GM13977 (cell line): ENCODE results near the gene PI16.

Experiments
- DNase-seq: peaks from one replicate; pipeline ENCODE4 v3.0.0; 2012; ENCODE audit warnings: low spot score
- CTCF ChIP-seq: IDR thresholded peaks from 2 replicates; pipeline ENCODE4 v1.5.1; 2012; ENCODE audit warnings: mild to moderate bottlenecking, control low read depth; ENCODE audit not compliant: insufficient read depth; ENCODE audit errors: extremely low read depth, missing control alignments
- in situ Hi-C: fragments of 300-500 bp; cut with MboI; formaldehyde crosslinking; loops from one replicate; pipeline ENCODE4 v1.12.0; 2022; ENCODE audit warnings: low sequenced_read_pairs, low pct_unique_long_range_greater_than_20kb, mixed read lengths, inconsistent platforms; ENCODE audit not compliant: unreplicated experiment

The PI16 gene

GRCh38 chr6:36967757-36968156 is 13.2 kb downstream of the PI16 start:
- in situ Hi-C loops = no loop called here
- DNase-seq = no peak
- no peak for TF ChIP-seq CTCF

GRCh38 chr6:36968266-36968977 is 13.9 kb downstream of the PI16 start:
- no peak for DNase-seq
- no peak for TF ChIP-seq CTCF

GRCh38 chr6:36969240-36969691 is 14.7 kb downstream of the PI16 start:
- no peak for TF ChIP-seq CTCF
- in situ Hi-C loops = no loop called here
- no peak for DNase-seq

More at GRCh38 chr6:36968266-36968977, 13.9 kb downstream of the PI16 start:
- in situ Hi-C loops = no loop called here

GRCh38 chr6:36969988-36970891 is 15.7 kb downstream of the PI16 start:
- in situ Hi-C loops = no loop called here
- no peak for TF ChIP-seq CTCF
- no peak for DNase-seq

- no peak for TF ChIP-seq CTCF
- no peak for DNase-seq
- in situ Hi-C loops = no loop called here
Measured at GRCh38 chr6:36970892-36971842, 16.6 kb downstream of the PI16 start.

- TF ChIP-seq CTCF = no peak
- DNase-seq = no peak
- in situ Hi-C loops = no loop called here
Measured at GRCh38 chr6:36971921-36972673, 17.6 kb downstream of the PI16 start.
